ENCODE measurements around the gene RAB31.

- no peak for TF ChIP-seq CTCF (IDR thresholded peaks at IDR 0.05)
- TF ChIP-seq POLR2A (IDR thresholded peaks at IDR 0.05; ENCODE audit: low read depth), result no peak
- no peak for TF ChIP-seq POLR2AphosphoS5 (IDR thresholded peaks at IDR 0.05)
- TF ChIP-seq EP300 (IDR thresholded peaks at IDR 0.05), result no peak
These were observed 28.9 kb downstream of the RAB31 start for GRCh38 chr18:9737006-9737405.

Measured in esophagus muscularis mucosa (tissue), 4 donors.